Esophagus squamous epithelium (tissue), 4 donors: Measurements from ENCODE around the gene GALNT13.

Experiments
- CTCF ChIP-seq, 6 experiments: fragments of 450-650 bp in 4 of 6; fragments of 200-600 bp in 2 of 6; sonication (generic) in 2 of 6; IDR thresholded peaks; one replicate each; pipeline ENCODE4 v1.5.1; 2016 to 2019; ENCODE audit warnings: antibody characterized with exemption in 6 of 6, mild to moderate bottlenecking in 4 of 6, moderate library complexity in 4 of 6
- POLR2A ChIP-seq, 4 donors: fragments of 450-650 bp; IDR thresholded peaks; one replicate each; pipeline ENCODE4 v1.6.1; 2017; ENCODE audit warnings: antibody characterized with exemption in 4 of 4, mild to moderate bottlenecking in 4 of 4, moderate library complexity in 3 of 4

- no peak for TF ChIP-seq CTCF (IDR thresholded peaks at IDR 0.05)
- TF ChIP-seq POLR2A (IDR thresholded peaks at IDR 0.05) = no peak
Observed at GRCh38 chr2:153972412-153972811, 100.7 kb downstream of the GALNT13 start.
